ENCODE measurements around the gene PRELID1. TPM values are rescaled to one million over a fixed set of nuclear protein-coding genes. Genes with fewer than 3 reads are reported as not detected.
A peak's percentile ranks its signal among the peaks of the same experiment; 100 is the strongest.
"Not testable (repeated sequence)": the region's sequence is repeated elsewhere in the genome, so short reads cannot be mapped to it uniquely, and the experiment has no call there.

PRELID1 gene
- total RNA-seq, 6 experiments from 2014 or later = 64.1 to 116 (median 84.4) TPM

DNA sequence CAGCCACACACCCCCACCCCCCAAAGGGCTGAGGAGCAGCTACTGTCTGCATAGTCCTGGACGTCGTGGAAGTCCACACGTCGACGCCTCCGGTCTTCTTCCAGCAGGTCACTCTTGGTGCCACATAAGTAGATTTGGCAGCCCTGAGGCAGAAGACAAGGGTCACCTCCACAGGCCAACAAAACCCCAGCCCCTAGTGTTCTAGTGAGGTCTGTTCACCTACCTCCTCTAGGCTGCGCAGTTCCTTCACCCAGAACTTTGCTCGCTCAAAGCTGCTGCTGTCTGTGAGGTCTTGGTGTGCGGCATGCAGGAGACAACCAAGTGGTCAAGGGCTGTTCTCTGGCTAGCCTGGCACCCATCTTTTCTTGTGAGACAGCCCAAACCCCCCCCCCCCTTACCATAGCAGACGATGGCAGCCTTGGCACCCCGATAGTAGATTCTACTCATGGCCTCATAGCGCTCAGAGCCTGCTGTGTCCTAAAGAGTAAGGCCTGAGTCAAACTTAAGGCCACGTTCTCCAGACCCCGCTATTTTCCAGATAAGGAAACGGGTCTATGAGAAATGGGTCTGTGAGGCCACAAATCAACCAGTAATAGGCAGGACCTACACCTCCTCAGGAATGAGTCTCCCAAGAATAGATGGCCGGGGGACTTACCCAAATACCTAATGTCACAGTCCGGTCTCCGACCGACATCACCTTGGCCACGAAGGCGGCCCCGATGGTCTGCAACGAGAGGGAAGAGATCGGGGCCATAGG, 1.1 kb upstream of the PRELID1 start:
- TF ChIP-seq POLR2A (IDR thresholded peaks at IDR 0.05) = no peak
- TF ChIP-seq, protein P1, sequence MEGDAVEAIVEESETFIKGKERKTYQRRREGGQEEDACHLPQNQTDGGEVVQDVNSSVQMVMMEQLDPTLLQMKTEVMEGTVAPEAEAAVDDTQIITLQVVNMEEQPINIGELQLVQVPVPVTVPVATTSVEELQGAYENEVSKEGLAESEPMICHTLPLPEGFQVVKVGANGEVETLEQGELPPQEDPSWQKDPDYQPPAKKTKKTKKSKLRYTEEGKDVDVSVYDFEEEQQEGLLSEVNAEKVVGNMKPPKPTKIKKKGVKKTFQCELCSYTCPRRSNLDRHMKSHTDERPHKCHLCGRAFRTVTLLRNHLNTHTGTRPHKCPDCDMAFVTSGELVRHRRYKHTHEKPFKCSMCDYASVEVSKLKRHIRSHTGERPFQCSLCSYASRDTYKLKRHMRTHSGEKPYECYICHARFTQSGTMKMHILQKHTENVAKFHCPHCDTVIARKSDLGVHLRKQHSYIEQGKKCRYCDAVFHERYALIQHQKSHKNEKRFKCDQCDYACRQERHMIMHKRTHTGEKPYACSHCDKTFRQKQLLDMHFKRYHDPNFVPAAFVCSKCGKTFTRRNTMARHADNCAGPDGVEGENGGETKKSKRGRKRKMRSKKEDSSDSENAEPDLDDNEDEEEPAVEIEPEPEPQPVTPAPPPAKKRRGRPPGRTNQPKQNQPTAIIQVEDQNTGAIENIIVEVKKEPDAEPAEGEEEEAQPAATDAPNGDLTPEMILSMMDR (IDR thresholded peaks at IDR 0.05) = no peak
- Histone ChIP-seq H3K4me1 (peaks cover 0 to 37% (median 15%) of the 10 kb centered on the region in 4 donors), H3K27ac (peak overlapping the region; percentile 76 to 98 (median 84)), H3K9me3 (no peaks in the 10 kb centered on the region), H3K27me3 (no peaks in the 10 kb centered on the region), H3K36me3 (peaks cover 0 to 25% (median 4%) of the 10 kb centered on the region in 4 donors), H3K4me3 (peak overlapping the region; percentile 74 to 96 (median 86))
- ATAC-seq (no peak), DNase-seq (no peak)
- intact Hi-C loops (cut with DNase I) = no loop called here
- 49% methylated on average over 10 of the region's 24 CpGs for WGBS (ENCODE audit: insufficient coverage, low coverage, low lambda C conversion rate, missing lambda C conversion rate)

- no peaks in the 10 kb centered on the region for H3K9me3 ChIP-seq
- peaks cover 0 to 25% (median 4%) of the 10 kb centered on the region in 4 donors for H3K36me3 ChIP-seq
- 0% methylated on average over 15 of the region's 25 CpGs for WGBS (ENCODE audit: insufficient coverage, low coverage, low lambda C conversion rate, missing lambda C conversion rate)
- no peaks in the 10 kb centered on the region for H3K27me3 ChIP-seq
- H3K4me3 ChIP-seq = peak overlapping the region; percentile 74 to 96 (median 86)
- H3K27ac ChIP-seq = peak overlapping the region; percentile 76 to 98 (median 84)
- no peak for ATAC-seq
- intact Hi-C loops (cut with DNase I) = no loop called here
- peaks cover 0 to 37% (median 15%) of the 10 kb centered on the region in 4 donors for H3K4me1 ChIP-seq
- TF ChIP-seq, protein P1 (IDR thresholded peaks at IDR 0.05) = no peak
- TF ChIP-seq POLR2A (IDR thresholded peaks at IDR 0.05) = no peak
- DNase-seq = no peak
Observed at GRCh38 chr5:177303925-177304391, 359 bp downstream of the PRELID1 start.

GRCh38 chr5:177304392-177305119, 957 bp downstream of the PRELID1 start:
- Histone ChIP-seq H3K27ac (peak overlapping the region; percentile 76 to 98 (median 84)), H3K4me1 (peaks cover 0 to 37% (median 15%) of the 10 kb centered on the region in 4 donors), H3K9me3 (no peaks in the 10 kb centered on the region), H3K27me3 (no peaks in the 10 kb centered on the region), H3K36me3 (peaks cover 0 to 25% (median 4%) of the 10 kb centered on the region in 4 donors), H3K4me3 (peak overlapping the region; percentile 74 to 96 (median 86))
- peak in 1 of 3 donors; percentile 50 for DNase-seq
- TF ChIP-seq, protein P1 (IDR thresholded peaks at IDR 0.05) = no peak
- TF ChIP-seq POLR2A (IDR thresholded peaks at IDR 0.05) = no peak
- 34% methylated on average over 2 of the region's 19 CpGs for WGBS (ENCODE audit: insufficient coverage, low coverage, low lambda C conversion rate, missing lambda C conversion rate)
- peak in 3 of 4 donors; percentile 2 to 37 (median 6) for ATAC-seq
- intact Hi-C loops (cut with DNase I) = no loop called here

DNA sequence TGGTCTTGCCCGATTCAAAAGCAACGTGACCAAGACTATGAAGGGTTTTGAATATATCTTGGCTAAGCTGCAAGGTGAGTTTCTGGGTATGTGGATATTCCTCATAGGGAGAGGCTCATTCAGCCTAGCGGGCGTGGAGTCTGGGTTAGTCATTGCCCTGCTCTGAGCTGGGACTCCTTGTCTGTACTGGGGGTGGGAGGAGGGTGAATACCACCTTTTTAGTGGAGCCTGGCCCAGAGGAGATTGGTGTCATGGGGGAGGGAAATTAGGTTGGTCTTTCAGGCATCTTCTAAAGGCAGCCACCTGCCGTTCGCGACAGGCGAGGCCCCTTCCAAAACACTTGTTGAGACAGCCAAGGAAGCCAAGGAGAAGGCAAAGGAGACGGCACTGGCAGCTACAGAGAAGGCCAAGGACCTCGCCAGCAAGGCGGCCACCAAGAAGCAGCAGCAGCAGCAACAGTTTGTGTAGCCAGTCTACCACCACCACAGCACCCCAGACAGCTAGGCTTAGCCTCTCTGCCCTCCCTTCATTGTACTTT, 2.6 kb downstream of the PRELID1 start:
- intact Hi-C loops (cut with DNase I); DNase-seq; ATAC-seq; H3K4me3 ChIP-seq; H3K9me3 ChIP-seq; H3K27me3 ChIP-seq: not testable (repeated sequence)
- Histone ChIP-seq H3K27ac (peak overlapping the region in 1 of 3 donors; percentile 39), H3K36me3 (peaks cover 0 to 25% (median 4%) of the 10 kb centered on the region in 4 donors), H3K4me1 (peaks cover 0 to 29% (median 11%) of the 10 kb centered on the region in 4 donors)
- WGBS (ENCODE audit: insufficient coverage, low coverage, low lambda C conversion rate, missing lambda C conversion rate) = 100% methylated on average over 1 of the region's 11 CpGs
